Measurements from ENCODE around the gene BST2. TPM values are rescaled to one million over a fixed set of nuclear protein-coding genes. Genes with fewer than 3 reads are reported as not detected.
A peak's percentile ranks its signal among the peaks of the same experiment; 100 is the strongest.

BST2 gene
- total and polyA plus RNA-seq, 2 of the 8 experiments (the other 6 are each of a cell fraction or from before 2014, with no cell fraction given): 18.1 to 72.8 TPM

DNA sequence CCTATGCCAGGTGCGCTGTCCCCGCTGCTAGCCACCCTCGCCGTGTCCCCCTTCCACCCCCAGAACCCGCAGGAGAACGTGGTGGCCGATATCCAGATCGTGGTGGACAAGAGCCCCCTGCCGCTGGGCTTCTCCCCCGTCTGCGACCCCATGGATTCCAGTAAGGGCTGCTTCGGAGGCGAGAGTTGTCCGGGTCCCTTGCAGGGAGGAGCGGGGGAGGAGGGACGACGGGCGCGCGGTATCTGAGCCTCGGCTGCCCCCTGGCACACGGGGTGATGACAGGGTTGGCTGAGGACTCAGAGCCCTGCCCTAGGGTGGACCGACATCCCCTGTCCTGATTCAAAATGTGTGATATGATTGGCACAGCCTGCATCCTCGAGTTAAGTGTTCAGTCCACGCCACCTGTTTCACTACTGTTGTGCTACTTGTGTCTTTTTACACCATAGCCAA, 15.1 kb upstream of the BST2 start:
- H3K18ac ChIP-seq (ENCODE audit: extremely low read depth, low read length): peak overlapping the region; percentile 4; the same call in 1 of the 2 replicates
- H3K79me1 ChIP-seq (ENCODE audit: low read depth, low read length): no peaks in the 10 kb centered on the region
- H4K8ac ChIP-seq (ENCODE audit: extremely low read depth, insufficient read depth, low read length): peak overlapping the region; percentile 75; the same call in 1 of the 2 replicates
- peak overlapping the region; percentile 46 for H3K56ac ChIP-seq (replicated peaks; ENCODE audit: insufficient read length, low read depth, low read length)
- peaks cover 0 to 3% (median 0%) of the 10 kb centered on the region in 4 experiments; a peak in 2 of 7 replicates for H3K27me3 ChIP-seq (replicated peaks in 1 of 4; ENCODE audit: control insufficient read depth in 3 of 4, extremely low read depth in 1 of 4, insufficient read depth in 3 of 4, low read length in 3 of 4)
- H3K27ac ChIP-seq (ENCODE audit: low read depth, low read length): no peak overlapping the region
- FAIRE-seq: no peak
- peak overlapping the region; percentile 88; the same call in 1 of the 2 replicates for H2AFZ ChIP-seq (ENCODE audit: low read length)
- no peaks in the 10 kb centered on the region for H3K79me2 ChIP-seq (ENCODE audit: control insufficient read depth in 1 of 2, insufficient read depth in 2 of 2, low read length in 2 of 2)
- peak overlapping the region; percentile 59 to 76 for H3K4me2 ChIP-seq (ENCODE audit: insufficient read depth in 1 of 2, low read depth in 2 of 2, low read length in 2 of 2)
- H2BK12ac ChIP-seq (ENCODE audit: low read depth, low read length): no peak overlapping the region; the same call in 1 of the 2 replicates
- DNase-seq (ENCODE audit: low read depth in 1 of 2, low spot score in 2 of 2): peak in 1 of 2 experiments; percentile 70
- 0 out of 2 replicates have a peak overlapping the region, but pooled peaks have one; percentile 32 for H2AK5ac ChIP-seq (ENCODE audit: low read depth, low read length)
- H3K9me3 ChIP-seq (ENCODE audit: insufficient read depth in 2 of 2, low read depth in 1 of 2, low read length in 1 of 2): no peaks in the 10 kb centered on the region
- no peak overlapping the region for H2BK20ac ChIP-seq (ENCODE audit: low read length)
- H3K23me2 ChIP-seq (ENCODE audit: low read depth, low read length): peaks cover 12% of the 10 kb centered on the region
- H2BK15ac ChIP-seq (ENCODE audit: low read length): peak overlapping the region; percentile 61
- peak overlapping the region; percentile 46 for H4K5ac ChIP-seq (ENCODE audit: insufficient read length, low read depth, low read length)
- no peaks in the 10 kb centered on the region for H3K36me3 ChIP-seq (ENCODE audit: control insufficient read depth in 2 of 4, insufficient read depth in 4 of 4, low read length in 3 of 4)
- H3K14ac ChIP-seq (ENCODE audit: insufficient read length): peak overlapping the region; percentile 54
- no peak overlapping the region for H2BK120ac ChIP-seq (replicated peaks; ENCODE audit: low read depth, low read length)
- peak overlapping the region; percentile 85 for H3K4ac ChIP-seq (replicated peaks; ENCODE audit: insufficient read length, low read depth, low read length)
- 20% methylated on average over 17 of the region's 25 CpGs; no CpG with 5 or more reads in 1 of the 2 experiments for WGBS, 2 experiments (ENCODE audit: extremely low coverage in 1 of 2, insufficient coverage in 1 of 2, insufficient read length in 1 of 2, insufficient replicate concordance in 2 of 2, low coverage in 1 of 2, low lambda C conversion rate in 2 of 2, missing lambda C conversion rate in 1 of 2)
- no peak overlapping the region for H2BK5ac ChIP-seq (ENCODE audit: low read depth, low read length)
- H3K9ac ChIP-seq (replicated peaks in 1 of 4; ENCODE audit: extremely low read depth in 1 of 4, low read depth in 3 of 4, low read length in 3 of 4): peak overlapping the region; percentile 8 to 50 (median 34); a peak in 6 of 7 replicates
- no peak overlapping the region for H3K23ac ChIP-seq (ENCODE audit: insufficient read length)
- H3K4me1 ChIP-seq (replicated peaks in 1 of 4; ENCODE audit: control insufficient read depth in 3 of 4, insufficient read depth in 4 of 4, low read length in 3 of 4): peaks cover 3 to 17% (median 9%) of the 10 kb centered on the region in 4 experiments
- H4K20me1 ChIP-seq (replicated peaks in 1 of 2; ENCODE audit: control insufficient read depth in 1 of 2, insufficient read depth in 2 of 2, low read length in 2 of 2): peaks cover 0 to 4% of the 10 kb centered on the region in 2 experiments
- peak overlapping the region; percentile 57 to 88 (median 78) for H3K4me3 ChIP-seq (ENCODE audit: extremely low read depth in 1 of 4, insufficient read depth in 2 of 4, low read depth in 3 of 4, low read length in 4 of 4)
- peak overlapping the region; percentile 91 for H4K91ac ChIP-seq (replicated peaks; ENCODE audit: insufficient read length, low read length)
- POLR2A ChIA-PET (ENCODE audit: partially characterized antibody): interaction anchor here (1.0 to 1.6 kb wide), 7 partner anchors 8 to 85 kb away, joined by 3 to 6 read pairs (median 3); no protein-coding TSS in a partner anchor
- CTCF ChIA-PET (ENCODE audit: partially characterized antibody): interaction anchor here (0.8 to 1.8 kb wide), 4 partner anchors 10 to 31 kb away, joined by 3 to 13 read pairs (median 6); no protein-coding TSS in a partner anchor
- TF ChIP-seq HDAC2 (IDR thresholded peaks at IDR 0.05; ENCODE audit: borderline replicate concordance in 1 of 2, low read depth in 2 of 2, low read length in 2 of 2) (no peak), RAD21 (IDR thresholded peaks at IDR 0.05 in 1 of 2, conservative IDR thresholded peaks at IDR 0.05 in 1 of 2; ENCODE audit: low read depth in 2 of 2, low read length in 2 of 2) (peak; percentile 56 to 64), CEBPB (IDR thresholded peaks at IDR 0.05; ENCODE audit: low read depth, low read length) (no peak), KDM4A (IDR thresholded peaks at IDR 0.05; ENCODE audit: low read depth, low read length, severe bottlenecking) (no peak), CREB1 (IDR thresholded peaks at IDR 0.05) (peak; percentile 9; the same call in 1 of the 2 replicates), POLR2A (IDR thresholded peaks at IDR 0.05; ENCODE audit: control extremely low read depth in 1 of 2, low read depth in 2 of 2, low read length in 2 of 2) (0 out of 3 replicates have a peak, but pooled peaks of 1 of the 2 experiments have one; percentile 6), GTF2F1 (IDR thresholded peaks at IDR 0.05; ENCODE audit: borderline replicate concordance, low read depth, low read length) (no peak), SAP30 (IDR thresholded peaks at IDR 0.05; ENCODE audit: insufficient read depth, insufficient replicate concordance, low read length) (peak; percentile 36)
- TF ChIP-seq, protein P1, sequence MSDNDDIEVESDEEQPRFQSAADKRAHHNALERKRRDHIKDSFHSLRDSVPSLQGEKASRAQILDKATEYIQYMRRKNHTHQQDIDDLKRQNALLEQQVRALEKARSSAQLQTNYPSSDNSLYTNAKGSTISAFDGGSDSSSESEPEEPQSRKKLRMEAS (IDR thresholded peaks at IDR 0.05): 0 out of 2 replicates have a peak, but pooled peaks have one; percentile 41

Measured in H1 (cell line).